Mucosa of stomach (tissue), 1 donor: Measurements from ENCODE around the gene TUT7.

Source experiments
- H3K27me3 ChIP-seq: one replicate; pipeline ENCODE4 v1.7.0; 2013; ENCODE audit warnings: mild to moderate bottlenecking, low read length; ENCODE audit not compliant: control insufficient read depth, insufficient read depth
- H3K36me3 ChIP-seq: one replicate; pipeline ENCODE4 v1.7.0; 2013; ENCODE audit warnings: low read length; ENCODE audit not compliant: control insufficient read depth, insufficient read depth
- H3K4me1 ChIP-seq: one replicate; pipeline ENCODE4 v1.7.0; 2013; ENCODE audit warnings: mild to moderate bottlenecking, low read length; ENCODE audit not compliant: control insufficient read depth, insufficient read depth
- H3K4me3 ChIP-seq: one replicate; pipeline ENCODE4 v1.7.0; 2013; ENCODE audit warnings: low read length
- H3K9ac ChIP-seq: one replicate; pipeline ENCODE4 v1.7.0; 2013; ENCODE audit warnings: mild to moderate bottlenecking, low read length, moderate library complexity
- H3K9me3 ChIP-seq: one replicate; pipeline ENCODE4 v1.7.0; 2013; ENCODE audit warnings: mild to moderate bottlenecking, low read length, moderate library complexity; ENCODE audit not compliant: control insufficient read depth
- donor health status: Pancreatic carcinoma.

Gene TUT7

DNA sequence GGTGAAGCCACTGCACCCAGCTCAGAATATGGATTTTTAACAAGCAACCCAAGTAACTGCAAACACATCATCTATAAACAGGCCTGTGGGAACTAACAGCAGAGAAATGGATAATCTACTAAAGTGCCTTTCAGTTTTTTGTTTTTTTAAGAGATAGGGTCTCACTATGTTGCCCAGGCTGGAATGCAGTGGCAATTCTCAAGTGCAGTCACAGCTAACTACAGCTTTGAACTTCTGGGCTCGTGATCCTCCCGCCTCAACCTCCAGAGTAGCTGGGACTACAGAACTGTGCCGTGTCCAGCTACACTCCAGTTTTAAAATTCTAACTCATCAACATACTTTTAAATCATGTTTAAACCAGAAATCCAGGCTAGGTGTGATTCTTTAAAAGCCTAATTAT is 11.9 kb downstream of the TUT7 start:
- H3K36me3 ChIP-seq = peaks cover 9% of the 10 kb centered on the region
- H3K9me3 ChIP-seq = no peaks in the 10 kb centered on the region
- H3K27me3 ChIP-seq = no peaks in the 10 kb centered on the region
- no peak overlapping the region for H3K4me3 ChIP-seq
- no peaks in the 10 kb centered on the region for H3K4me1 ChIP-seq
- H3K9ac ChIP-seq = no peak overlapping the region

DNA sequence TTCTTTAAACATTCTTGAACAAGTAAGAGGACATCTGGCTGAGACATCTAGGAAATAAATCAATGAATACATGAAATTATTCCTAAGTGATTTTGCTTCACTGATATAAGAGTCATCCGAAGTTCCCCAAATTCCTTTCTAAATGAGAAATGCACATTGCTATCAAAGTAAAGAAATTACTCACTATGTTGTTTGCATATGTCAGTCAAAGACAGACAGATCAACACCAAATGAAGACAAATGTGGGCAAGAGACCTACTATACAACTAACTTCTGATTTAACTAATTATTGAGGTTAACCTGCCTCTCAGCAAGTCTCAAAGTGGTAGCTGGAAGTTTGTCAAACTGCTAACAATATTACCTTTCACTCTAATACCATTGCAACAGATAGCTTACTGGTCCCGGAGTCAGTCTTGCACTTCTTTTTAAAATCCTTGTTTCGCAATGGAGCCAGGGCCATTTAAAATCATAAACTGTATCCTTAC is 13.2 kb downstream of the TUT7 start:
- H3K36me3 ChIP-seq = peaks cover 9% of the 10 kb centered on the region
- H3K4me3 ChIP-seq = no peak overlapping the region
- no peaks in the 10 kb centered on the region for H3K9me3 ChIP-seq

DNA sequence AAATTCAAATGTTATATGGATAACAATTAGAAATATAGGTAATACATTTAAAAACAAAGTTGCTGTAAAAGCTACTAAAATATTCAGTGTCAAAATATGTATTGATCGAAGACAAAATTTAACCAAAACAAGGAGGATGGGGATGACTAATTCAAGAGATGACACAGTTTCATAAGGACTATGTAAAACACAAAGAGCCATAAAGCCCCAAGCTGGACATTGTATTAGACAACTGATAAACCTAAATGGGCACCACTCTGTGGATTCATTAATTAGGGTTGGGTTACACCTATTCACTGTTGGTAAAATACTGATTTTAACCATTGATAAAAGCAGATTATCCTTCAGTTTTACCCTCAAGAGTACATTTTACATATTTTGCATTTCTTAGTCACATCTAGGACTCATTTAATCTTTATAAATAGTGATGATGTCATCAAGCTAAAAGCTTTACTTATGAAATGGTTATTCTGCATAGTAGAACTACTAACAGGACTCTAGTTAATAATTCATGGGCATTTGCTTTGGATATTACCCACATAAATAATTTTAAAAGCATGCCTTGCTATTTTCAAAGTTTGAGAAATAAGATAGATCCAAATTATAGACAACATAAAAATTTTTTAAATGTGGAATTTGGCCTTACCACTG is 13.7 kb downstream of the TUT7 start:
- Histone ChIP-seq H3K4me3 (no peak overlapping the region), H3K9ac (no peak overlapping the region), H3K36me3 (peaks cover 9% of the 10 kb centered on the region), H3K9me3 (no peaks in the 10 kb centered on the region), H3K4me1 (no peaks in the 10 kb centered on the region), H3K27me3 (no peaks in the 10 kb centered on the region)

More for the DNA sequence above, 13.2 kb downstream of the TUT7 start:
- H3K27me3 ChIP-seq = no peaks in the 10 kb centered on the region
- H3K4me1 ChIP-seq = no peaks in the 10 kb centered on the region
- H3K9ac ChIP-seq = no peak overlapping the region

- H3K9me3 ChIP-seq = no peaks in the 10 kb centered on the region
- H3K36me3 ChIP-seq = peaks cover 6% of the 10 kb centered on the region
- H3K4me1 ChIP-seq = no peaks in the 10 kb centered on the region
- no peaks in the 10 kb centered on the region for H3K27me3 ChIP-seq
- H3K4me3 ChIP-seq = no peak overlapping the region
- H3K9ac ChIP-seq = no peak overlapping the region
These were observed 16.6 kb downstream of the TUT7 start for GRCh38 chr9:86337469-86338108.

DNA sequence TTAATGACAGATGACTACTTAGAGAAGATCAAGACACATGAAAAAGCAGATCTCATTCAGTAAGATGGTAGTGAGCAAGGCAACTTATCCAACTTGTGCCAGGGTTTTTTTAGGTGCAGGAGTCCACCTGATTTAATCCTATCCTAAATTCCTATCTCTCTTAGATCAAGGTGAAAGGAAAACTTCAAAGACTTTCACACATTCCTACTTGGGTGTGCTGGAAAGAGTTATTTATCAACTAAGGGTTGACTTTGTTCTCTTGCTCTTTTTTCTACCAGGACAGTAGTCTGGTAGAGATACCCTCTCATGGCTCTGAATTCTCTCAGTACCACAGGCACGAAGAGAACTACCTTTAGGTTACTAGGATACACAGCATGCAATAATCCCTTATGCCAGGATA is 18.2 kb downstream of the TUT7 start:
- no peaks in the 10 kb centered on the region for H3K4me1 ChIP-seq
- no peaks in the 10 kb centered on the region for H3K36me3 ChIP-seq
- no peak overlapping the region for H3K9ac ChIP-seq
- no peak overlapping the region for H3K4me3 ChIP-seq
- no peaks in the 10 kb centered on the region for H3K27me3 ChIP-seq
- H3K9me3 ChIP-seq = no peaks in the 10 kb centered on the region

GRCh38 chr9:86333651-86334050 is 20.6 kb downstream of the TUT7 start:
- H3K9me3 ChIP-seq = no peaks in the 10 kb centered on the region
- H3K4me3 ChIP-seq = no peak overlapping the region
- no peaks in the 10 kb centered on the region for H3K4me1 ChIP-seq
- no peak overlapping the region for H3K9ac ChIP-seq
- no peaks in the 10 kb centered on the region for H3K36me3 ChIP-seq
- no peaks in the 10 kb centered on the region for H3K27me3 ChIP-seq

DNA sequence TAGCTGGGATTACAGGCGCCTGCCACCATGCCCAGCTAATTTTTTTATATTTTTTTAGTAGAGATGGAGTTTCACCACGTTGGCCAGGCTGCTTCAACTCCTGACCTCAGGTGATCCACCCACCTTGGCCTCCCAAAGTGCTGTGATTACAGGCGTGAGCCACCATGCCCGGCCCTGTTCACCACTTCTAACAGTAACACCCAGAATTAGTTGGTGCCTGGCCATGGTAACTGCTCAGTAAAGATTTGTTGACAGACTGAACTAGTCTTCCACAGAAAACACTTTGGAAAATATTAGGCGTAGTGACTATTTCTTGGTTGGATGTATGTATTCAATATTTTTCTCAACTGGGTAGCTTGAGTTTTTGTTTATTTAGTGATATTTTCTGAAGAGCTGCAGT is 24.0 kb downstream of the TUT7 start:
- H3K4me1 ChIP-seq = no peaks in the 10 kb centered on the region
- no peaks in the 10 kb centered on the region for H3K27me3 ChIP-seq
- peaks cover 6% of the 10 kb centered on the region for H3K36me3 ChIP-seq

DNA sequence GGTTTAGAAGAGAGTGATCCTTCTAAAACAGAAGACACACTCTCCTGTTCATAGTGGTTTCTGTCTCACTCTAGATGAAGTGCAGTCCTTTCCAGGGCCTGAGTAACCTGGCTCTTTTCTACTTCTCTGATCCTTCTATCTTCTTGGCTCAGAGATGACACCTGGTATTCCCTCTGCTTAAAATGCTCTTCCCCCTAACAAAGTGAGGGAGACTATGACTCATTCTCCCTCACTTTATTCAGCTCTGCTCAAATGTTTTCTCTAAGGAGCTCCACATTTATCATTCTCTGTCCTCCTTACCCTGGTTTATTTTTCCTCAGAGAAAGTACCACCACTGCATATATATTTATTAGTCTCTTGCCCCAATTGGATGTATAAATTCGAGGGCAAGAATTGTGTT is 24.6 kb downstream of the TUT7 start:
- H3K9me3 ChIP-seq = no peaks in the 10 kb centered on the region
- no peaks in the 10 kb centered on the region for H3K4me1 ChIP-seq
- no peak overlapping the region for H3K4me3 ChIP-seq
- no peaks in the 10 kb centered on the region for H3K27me3 ChIP-seq
- peaks cover 6% of the 10 kb centered on the region for H3K36me3 ChIP-seq
- no peak overlapping the region for H3K9ac ChIP-seq

More for the DNA sequence above, 24.0 kb downstream of the TUT7 start:
- Histone ChIP-seq H3K4me3 (no peak overlapping the region), H3K9ac (no peak overlapping the region), H3K9me3 (no peaks in the 10 kb centered on the region)

DNA sequence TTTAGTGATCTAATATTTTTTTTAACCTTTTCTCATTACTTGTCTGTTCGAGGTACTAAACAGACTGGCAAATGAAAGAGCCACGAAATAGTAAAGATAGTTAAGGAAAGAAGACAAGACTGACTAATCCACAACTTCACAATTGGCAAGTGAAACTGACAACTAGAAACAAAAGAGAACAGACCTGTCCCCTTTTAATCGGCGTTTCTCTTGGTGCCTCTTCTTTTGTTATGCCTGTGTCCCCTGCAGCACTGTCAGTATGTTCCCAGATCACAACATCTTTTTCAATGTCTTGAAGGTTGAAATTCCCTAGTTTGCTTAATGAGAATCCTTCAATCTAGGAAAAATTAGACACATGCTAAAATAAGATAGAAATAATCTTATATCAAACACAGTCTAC is 26.1 kb downstream of the TUT7 start:
- H3K4me3 ChIP-seq = no peak overlapping the region
- H3K4me1 ChIP-seq = no peaks in the 10 kb centered on the region
- H3K9me3 ChIP-seq = no peaks in the 10 kb centered on the region
- no peak overlapping the region for H3K9ac ChIP-seq
- peaks cover 6% of the 10 kb centered on the region for H3K36me3 ChIP-seq
- H3K27me3 ChIP-seq = no peaks in the 10 kb centered on the region

DNA sequence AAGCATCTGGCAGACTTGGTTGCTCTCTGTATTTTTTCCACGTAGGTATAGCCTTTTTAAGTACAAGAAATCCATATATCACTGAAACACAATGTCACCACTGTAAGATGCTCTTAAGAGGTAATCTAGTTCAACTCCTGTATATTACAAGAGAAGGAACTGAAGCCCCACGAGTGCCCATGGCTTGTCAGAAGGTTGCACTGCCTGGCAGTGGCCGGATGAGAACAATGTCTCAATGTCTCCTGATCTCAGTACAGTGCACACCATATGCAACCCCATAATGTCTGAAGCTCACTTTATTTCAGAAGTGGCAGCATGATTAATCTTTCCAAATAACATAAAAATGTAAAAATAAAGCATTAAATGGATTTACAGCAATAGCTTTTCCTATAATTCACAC is 27.7 kb downstream of the TUT7 start:
- H3K9ac ChIP-seq = no peak overlapping the region
- H3K9me3 ChIP-seq = no peaks in the 10 kb centered on the region
- no peak overlapping the region for H3K4me3 ChIP-seq
- H3K27me3 ChIP-seq = no peaks in the 10 kb centered on the region
- H3K4me1 ChIP-seq = no peaks in the 10 kb centered on the region
- peaks cover 6% of the 10 kb centered on the region for H3K36me3 ChIP-seq

DNA sequence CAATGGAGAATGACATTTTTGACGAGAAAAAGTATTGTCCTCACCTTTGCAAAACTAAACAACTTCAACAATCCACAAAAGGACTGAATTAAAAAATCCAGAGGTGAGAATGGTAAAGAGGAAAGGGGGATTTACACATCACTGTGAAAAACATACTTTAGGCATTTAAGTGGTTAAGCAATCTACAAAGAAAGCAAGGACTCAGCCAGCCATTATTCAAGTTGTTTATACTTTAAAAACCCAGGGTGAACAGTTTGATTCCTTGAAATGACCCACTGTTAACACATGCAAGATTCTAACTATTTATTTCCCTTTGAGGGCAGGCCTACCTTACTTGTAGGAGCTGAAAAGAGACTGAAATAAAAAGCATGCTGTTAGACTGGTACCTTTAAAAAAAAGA is 29.3 kb downstream of the TUT7 start:
- Histone ChIP-seq H3K4me3 (no peak overlapping the region), H3K27me3 (no peaks in the 10 kb centered on the region), H3K9me3 (no peaks in the 10 kb centered on the region), H3K4me1 (no peaks in the 10 kb centered on the region), H3K9ac (no peak overlapping the region), H3K36me3 (peaks cover 6% of the 10 kb centered on the region)

DNA sequence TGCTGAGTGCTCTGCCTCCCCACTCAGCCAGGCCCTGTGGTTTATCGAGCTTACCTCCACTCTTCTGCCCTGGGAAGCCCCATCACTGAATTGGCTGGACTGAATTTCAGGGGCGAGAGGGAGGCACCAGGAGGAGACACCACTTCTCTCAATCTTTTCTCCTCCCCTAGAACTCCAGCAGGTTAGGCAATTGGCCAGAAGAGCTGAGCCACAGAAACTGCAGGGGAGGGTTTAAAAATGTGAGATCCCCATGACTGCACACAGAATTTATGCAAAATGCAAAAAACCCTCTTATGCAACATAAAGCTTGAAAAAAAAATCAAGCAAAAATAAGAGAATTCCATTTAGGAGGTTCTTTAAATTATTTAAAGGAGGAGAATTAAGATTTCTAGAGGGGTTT is 29.9 kb downstream of the TUT7 start:
- H3K9ac ChIP-seq = no peak overlapping the region
- H3K9me3 ChIP-seq = no peaks in the 10 kb centered on the region
- no peak overlapping the region for H3K4me3 ChIP-seq
- H3K36me3 ChIP-seq = peaks cover 6% of the 10 kb centered on the region
- no peaks in the 10 kb centered on the region for H3K27me3 ChIP-seq
- no peaks in the 10 kb centered on the region for H3K4me1 ChIP-seq
